HCT116 (cell line): ENCODE results near the gene C1orf35. TPM values are rescaled to one million over a fixed set of nuclear protein-coding genes. Genes with fewer than 3 reads are reported as not detected.

Source experiments
- ATAC-seq: fragments of 200-7000 bp; cut with Tn5 transposase; 2 replicates; pipeline ENCODE4 v1.9.1; 2020; ENCODE audit warnings: mild to moderate bottlenecking, moderate library complexity
- BruUV-seq: library from RNA; stranded (reverse); fragments of 400-500 nt; replicated peaks from 2 replicates; lab custom pipeline; 2021; lab: Mats Ljungman, UMichigan
- CTCF ChIA-PET: fragments of 300-600 bp; sonication (Branson Sonifier 250); formaldehyde crosslinking; loops from one replicate; lab custom pipeline; 2021; ENCODE audit warnings: antibody characterized with exemption; lab: Charles Lee
- POLR2A ChIA-PET: fragments of 300-600, 350-600 bp; sonication (Branson Sonifier 250); formaldehyde crosslinking; loops from one replicate; lab custom pipeline; 2021; ENCODE audit warnings: antibody characterized with exemption; lab: Charles Lee
- RAD21 ChIA-PET, 2 experiments: fragments of 300-600 bp; sonication (Branson Sonifier 250); formaldehyde crosslinking; loops; one replicate each; lab custom pipeline; 2023; ENCODE audit warnings: low total read pairs in 2 of 2; ENCODE audit not compliant: uncharacterized antibody in 2 of 2, unreplicated experiment in 2 of 2, low non-redundant PET in 1 of 2; lab: Charles Lee
- DNase-seq: peaks from one replicate; pipeline ENCODE4 v3.0.0-alpha.2; 2010; ENCODE audit warnings: low read depth, low spot score
- H2AFZ ChIP-seq: fragments of 200-600 bp; shearing (Covaris generic), sonication (generic); 2 replicates; pipeline ENCODE4 v1.6.1; 2017; ENCODE audit warnings: low read depth, mixed run types, mixed read lengths, antibody characterized with exemption, low read length; ENCODE audit not compliant: poor library complexity, severe bottlenecking
- H3K27ac ChIP-seq: 2 replicates; pipeline ENCODE4 v1.5.1; 2012; ENCODE audit warnings: low read depth, low read length
- H3K27me3 ChIP-seq: fragments of 200-600 bp; sonication (generic); 2 replicates; pipeline ENCODE4 v1.6.1; 2016; ENCODE audit warnings: mixed run types, low read length, mixed read lengths; ENCODE audit not compliant: insufficient read depth
- H3K36me3 ChIP-seq, 2 experiments: fragments of 200-500 bp in 1 of 2; fragments of 200-600 bp in 1 of 2; sonication (Bioruptor generic) in 1 of 2; sonication (generic) in 1 of 2; 2 replicates each; pipeline versions ENCODE4 v1.5.1 to v1.6.1; 2014 to 2016; ENCODE audit warnings: low read length in 2 of 2, inconsistent platforms in 1 of 2, mixed read lengths in 1 of 2, mixed run types in 1 of 2; ENCODE audit not compliant: insufficient read depth in 2 of 2, control insufficient read depth in 1 of 2
- H3K4me1 ChIP-seq, 2 experiments: fragments of 200-600 bp in 1 of 2; sonication (generic) in 1 of 2; 2 replicates each; pipeline versions ENCODE4 v1.5.1 to v1.6.1; 2012 to 2017; ENCODE audit warnings: low read length in 2 of 2, inconsistent platforms in 1 of 2, mild to moderate bottlenecking in 1 of 2, mixed read lengths in 1 of 2, mixed run types in 1 of 2, moderate library complexity in 1 of 2; ENCODE audit not compliant: insufficient read depth in 2 of 2, control insufficient read depth in 1 of 2
- H3K4me2 ChIP-seq: fragments of 200-600 bp; sonication (generic); 2 replicates; pipeline ENCODE4 v1.6.1; 2017; ENCODE audit warnings: mixed run types, low read length, mixed read lengths
- H3K4me3 ChIP-seq, 2 experiments: fragments of 200-600 bp in 1 of 2; sonication (generic) in 1 of 2; replicated peaks in 1 of 2; 2 replicates each; pipeline ENCODE4 v1.5.1; 2011 to 2016; ENCODE audit warnings: low read length in 2 of 2, control low read depth in 1 of 2, low read depth in 1 of 2, mild to moderate bottlenecking in 1 of 2, mixed read lengths in 1 of 2, mixed run types in 1 of 2
- H3K79me2 ChIP-seq: fragments of 200-600 bp; sonication (generic); 2 replicates; pipeline ENCODE4 v1.6.1; 2017; ENCODE audit warnings: mild to moderate bottlenecking, mixed run types, low read length, moderate library complexity, mixed read lengths; ENCODE audit not compliant: insufficient read depth
- H3K9ac ChIP-seq: fragments of 200-600 bp; sonication (generic); 2 replicates; pipeline ENCODE4 v1.6.1; 2016; ENCODE audit warnings: low read length, mixed read lengths
- H3K9me2 ChIP-seq: fragments of 200-600 bp; sonication (generic), shearing (Covaris generic); 2 replicates; pipeline ENCODE4 v1.6.1; 2017; ENCODE audit warnings: mixed run types, mild to moderate bottlenecking, moderate library complexity; ENCODE audit not compliant: insufficient read depth
- H3K9me3 ChIP-seq, 2 experiments: fragments of 200-500 bp in 1 of 2; fragments of 200-600 bp in 1 of 2; sonication (Bioruptor generic) in 1 of 2; sonication (generic) in 1 of 2; 2 replicates each; pipeline ENCODE4 v1.6.1; 2014 to 2017; ENCODE audit warnings: low read length in 2 of 2, mixed read lengths in 2 of 2, inconsistent platforms in 1 of 2, low read depth in 1 of 2, mild to moderate bottlenecking in 1 of 2, mixed run types in 1 of 2, moderate library complexity in 1 of 2; ENCODE audit not compliant: control insufficient read depth in 1 of 2, insufficient read depth in 1 of 2
- H4K20me1 ChIP-seq: fragments of 200-600 bp; sonication (generic), shearing (Covaris generic); 2 replicates; pipeline ENCODE4 v1.6.1; 2017; ENCODE audit warnings: mixed run types, mild to moderate bottlenecking, moderate library complexity; ENCODE audit not compliant: insufficient read depth
- ATF3 ChIP-seq: IDR thresholded peaks from 2 replicates; pipeline ENCODE4 v1.6.1; 2012
- CEBPB ChIP-seq: IDR thresholded peaks from 2 replicates; pipeline ENCODE4 v1.6.1; 2012; ENCODE audit warnings: low read depth
- ELF1 ChIP-seq: IDR thresholded peaks from 2 replicates; pipeline ENCODE4 v1.6.1; 2012; ENCODE audit warnings: low read depth, borderline replicate concordance
- EZH2 ChIP-seq: fragments of 200-600 bp; sonication (generic); IDR thresholded peaks from 2 replicates; pipeline ENCODE4 v1.6.1; 2017; ENCODE audit warnings: antibody characterized with exemption, mixed run types
- EZH2phosphoT487 ChIP-seq: fragments of 200-600 bp; IDR thresholded peaks from 2 replicates; pipeline ENCODE4 v1.6.1; 2018; ENCODE audit warnings: antibody characterized with exemption, borderline replicate concordance
- FOSL1 ChIP-seq: IDR thresholded peaks from 2 replicates; pipeline ENCODE4 v1.6.1; 2012; ENCODE audit warnings: low read depth
- SIN3A ChIP-seq: IDR thresholded peaks from 2 replicates; pipeline ENCODE4 v1.6.1; 2012; ENCODE audit warnings: low read depth
- SP1 ChIP-seq: IDR thresholded peaks from 2 replicates; pipeline ENCODE4 v1.6.1; 2012; ENCODE audit warnings: low read depth
- TCF7L2 ChIP-seq: IDR thresholded peaks from 2 replicates; pipeline ENCODE4 v1.7.0; 2011; ENCODE audit warnings: borderline replicate concordance, inconsistent platforms; ENCODE audit not compliant: insufficient read depth, insufficient read length; ENCODE audit errors: extremely low read depth
- YY1 ChIP-seq: IDR thresholded peaks from 2 replicates; pipeline ENCODE4 v1.6.1; 2011; ENCODE audit warnings: low read length, low read depth, moderate library complexity, mild to moderate bottlenecking; ENCODE audit not compliant: insufficient replicate concordance; ENCODE audit errors: extremely low read depth
- intact Hi-C: fragments of 100-400 bp; cut with micrococcal nuclease; formaldehyde crosslinking; loops from 2 replicates; pipeline ENCODE4 v1.10.0; 2022
- total RNA-seq: library from RNA; stranded (reverse); gene quantifications from one replicate; pipeline ENCODE4 v1.2.1, GENCODE V29; 2021; ENCODE audit not compliant: unreplicated experiment
- TF ChIP-seq, protein P1 (sequence below), 3 experiments: fragments of 200-600 bp in 1 of 3; sonication (generic) in 1 of 3; IDR thresholded peaks in 2 of 3; conservative IDR thresholded peaks in 1 of 3; 2 replicates each; pipeline ENCODE4 v1.5.1; 2012 to 2017; ENCODE audit warnings: low read depth in 2 of 3, low read length in 2 of 3, antibody characterized with exemption in 1 of 3, borderline replicate concordance in 1 of 3, control low read depth in 1 of 3, mild to moderate bottlenecking in 1 of 3, mixed read lengths in 1 of 3, mixed run types in 1 of 3, moderate library complexity in 1 of 3; ENCODE audit not compliant: insufficient read depth in 1 of 3

The C1orf35 gene
- total RNA-seq, 1 experiment from 2014 or later = 26.1 TPM

DNA sequence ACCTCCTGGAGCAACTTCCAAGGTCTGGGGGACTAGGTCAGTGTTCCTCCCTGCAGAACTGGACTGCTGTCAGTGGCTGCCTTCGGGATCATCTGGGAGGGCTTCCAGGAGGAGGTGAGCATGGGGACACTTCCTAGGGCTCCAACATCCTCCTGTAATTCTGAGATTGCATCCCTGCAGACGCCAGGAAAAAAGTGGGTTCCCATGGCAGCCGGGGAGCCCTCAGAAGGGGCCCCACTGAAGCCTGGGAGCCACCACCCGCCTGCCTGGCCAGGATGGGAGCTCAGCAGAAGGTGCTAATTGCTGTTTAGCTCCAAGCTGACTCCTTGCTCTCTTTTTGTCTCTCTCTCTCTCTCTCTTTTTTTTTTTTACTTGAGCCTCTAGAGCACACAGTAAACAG lies 36.7 kb downstream of the C1orf35 start:
- Histone ChIP-seq H4K20me1 (no peaks in the 10 kb centered on the region), H3K4me1 (no peaks in the 10 kb centered on the region), H3K27ac (no peak overlapping the region), H2AFZ (no peak overlapping the region), H3K27me3 (0 out of 2 replicates have a peak, but pooled peaks cover 6% of the 10 kb centered on the region), H3K36me3 (no peaks in the 10 kb centered on the region), H3K4me2 (no peak overlapping the region), H3K9me2 (no peaks in the 10 kb centered on the region), H3K4me3 (no peak overlapping the region), H3K79me2 (no peaks in the 10 kb centered on the region), H3K9me3 (no peaks in the 10 kb centered on the region), H3K9ac (no peak overlapping the region)
- POLR2A ChIA-PET = interaction anchor here (1.0 kb wide), 1 partner anchor 16 kb away, joined by 3 read pairs; the partner anchor contains the start of gene ARF1
- ATAC-seq (no peak), DNase-seq (no peak)
- intact Hi-C loops = no loop called here
- no peak for TF ChIP-seq SP1
- TF ChIP-seq TCF7L2 = no peak
- TF ChIP-seq FOSL1 = no peak
- no peak for TF ChIP-seq EZH2
- no peak for TF ChIP-seq YY1
- no peak for TF ChIP-seq EZH2phosphoT487
- TF ChIP-seq, protein P1, sequence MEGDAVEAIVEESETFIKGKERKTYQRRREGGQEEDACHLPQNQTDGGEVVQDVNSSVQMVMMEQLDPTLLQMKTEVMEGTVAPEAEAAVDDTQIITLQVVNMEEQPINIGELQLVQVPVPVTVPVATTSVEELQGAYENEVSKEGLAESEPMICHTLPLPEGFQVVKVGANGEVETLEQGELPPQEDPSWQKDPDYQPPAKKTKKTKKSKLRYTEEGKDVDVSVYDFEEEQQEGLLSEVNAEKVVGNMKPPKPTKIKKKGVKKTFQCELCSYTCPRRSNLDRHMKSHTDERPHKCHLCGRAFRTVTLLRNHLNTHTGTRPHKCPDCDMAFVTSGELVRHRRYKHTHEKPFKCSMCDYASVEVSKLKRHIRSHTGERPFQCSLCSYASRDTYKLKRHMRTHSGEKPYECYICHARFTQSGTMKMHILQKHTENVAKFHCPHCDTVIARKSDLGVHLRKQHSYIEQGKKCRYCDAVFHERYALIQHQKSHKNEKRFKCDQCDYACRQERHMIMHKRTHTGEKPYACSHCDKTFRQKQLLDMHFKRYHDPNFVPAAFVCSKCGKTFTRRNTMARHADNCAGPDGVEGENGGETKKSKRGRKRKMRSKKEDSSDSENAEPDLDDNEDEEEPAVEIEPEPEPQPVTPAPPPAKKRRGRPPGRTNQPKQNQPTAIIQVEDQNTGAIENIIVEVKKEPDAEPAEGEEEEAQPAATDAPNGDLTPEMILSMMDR (IDR thresholded peaks at IDR 0.05 in 2 of 3, conservative IDR thresholded peaks at IDR 0.05 in 1 of 3; ENCODE audit: borderline replicate concordance in 1 of 3, insufficient read depth in 1 of 3, low read depth in 2 of 3, low read length in 2 of 3) = no peak
- TF ChIP-seq ATF3 = no peak
- no peak for TF ChIP-seq SIN3A
- TF ChIP-seq ELF1 = no peak
- TF ChIP-seq CEBPB = no peak
- RAD21 ChIA-PET = no interaction called here
- BruUV-seq = no TSS peak
- CTCF ChIA-PET = no interaction called here
